Measurements from ENCODE around the gene TUBGCP3.

Gene TUBGCP3

GRCh38 chr13:112473818-112474217 lies 114.1 kb downstream of the TUBGCP3 start:
- no peak for DNase-seq

GRCh38 chr13:112469071-112469745 lies 118.7 kb downstream of the TUBGCP3 start:
- DNase-seq, result no peak

GRCh38 chr13:112468069-112468468 lies 119.9 kb downstream of the TUBGCP3 start:
- DNase-seq, result no peak

GRCh38 chr13:112467236-112467635 lies 120.7 kb downstream of the TUBGCP3 start:
- no peak for DNase-seq

GRCh38 chr13:112466132-112467058 lies 121.6 kb downstream of the TUBGCP3 start:
- DNase-seq, result no peak

GRCh38 chr13:112465251-112466131 lies 122.5 kb downstream of the TUBGCP3 start:
- DNase-seq, result no peak

GRCh38 chr13:112464720-112465119 lies 123.2 kb downstream of the TUBGCP3 start:
- DNase-seq, result no peak

- DNase-seq, result no peak
These were observed 125.5 kb downstream of the TUBGCP3 start for GRCh38 chr13:112462408-112462807.

- no peak for DNase-seq
These were observed 130.5 kb downstream of the TUBGCP3 start for GRCh38 chr13:112457485-112457884.

GRCh38 chr13:112457081-112457480 lies 130.9 kb downstream of the TUBGCP3 start:
- no peak for DNase-seq

GRCh38 chr13:112456138-112457056 lies 131.6 kb downstream of the TUBGCP3 start:
- no peak for DNase-seq

GRCh38 chr13:112455476-112456059 lies 132.4 kb downstream of the TUBGCP3 start:
- no peak for DNase-seq

- DNase-seq, result no peak
These were observed 133.2 kb downstream of the TUBGCP3 start for GRCh38 chr13:112454648-112455334.

GRCh38 chr13:112453874-112454647 lies 133.9 kb downstream of the TUBGCP3 start:
- DNase-seq, result no peak

GRCh38 chr13:112453207-112453829 lies 134.6 kb downstream of the TUBGCP3 start:
- DNase-seq, result no peak

GRCh38 chr13:112452380-112453206 lies 135.4 kb downstream of the TUBGCP3 start:
- no peak for DNase-seq

- DNase-seq, result no peak
These were observed 136.2 kb downstream of the TUBGCP3 start for GRCh38 chr13:112451512-112452379.
